ENCODE data around the gene LILRB4.

Gene LILRB4

DNA sequence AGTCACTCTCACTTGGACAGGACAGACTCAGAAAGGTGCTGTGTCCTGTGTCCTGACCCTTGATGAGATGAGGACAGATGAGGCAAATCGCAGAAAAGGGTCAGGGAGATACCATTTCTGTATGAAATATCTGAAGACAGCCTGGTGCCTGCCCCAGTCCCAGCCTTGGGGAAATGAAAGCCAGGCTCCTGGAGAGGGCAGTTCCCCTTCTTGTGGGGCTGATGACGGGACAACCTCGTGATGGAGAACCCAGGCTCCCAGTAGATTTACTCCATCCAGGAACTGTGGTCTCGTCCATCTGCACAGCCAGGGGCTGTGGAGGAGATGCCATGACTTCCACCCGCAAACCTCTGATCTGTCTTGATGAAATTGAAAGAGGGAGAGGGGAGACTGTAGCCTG, 18.7 kb upstream of the LILRB4 start:
- DNase-seq (ENCODE audit: low read depth), result no peak
- H3K4me3 ChIP-seq (replicated peaks; ENCODE audit: low read depth, low read length), result no peak overlapping the region
- TF ChIP-seq, protein P1, sequence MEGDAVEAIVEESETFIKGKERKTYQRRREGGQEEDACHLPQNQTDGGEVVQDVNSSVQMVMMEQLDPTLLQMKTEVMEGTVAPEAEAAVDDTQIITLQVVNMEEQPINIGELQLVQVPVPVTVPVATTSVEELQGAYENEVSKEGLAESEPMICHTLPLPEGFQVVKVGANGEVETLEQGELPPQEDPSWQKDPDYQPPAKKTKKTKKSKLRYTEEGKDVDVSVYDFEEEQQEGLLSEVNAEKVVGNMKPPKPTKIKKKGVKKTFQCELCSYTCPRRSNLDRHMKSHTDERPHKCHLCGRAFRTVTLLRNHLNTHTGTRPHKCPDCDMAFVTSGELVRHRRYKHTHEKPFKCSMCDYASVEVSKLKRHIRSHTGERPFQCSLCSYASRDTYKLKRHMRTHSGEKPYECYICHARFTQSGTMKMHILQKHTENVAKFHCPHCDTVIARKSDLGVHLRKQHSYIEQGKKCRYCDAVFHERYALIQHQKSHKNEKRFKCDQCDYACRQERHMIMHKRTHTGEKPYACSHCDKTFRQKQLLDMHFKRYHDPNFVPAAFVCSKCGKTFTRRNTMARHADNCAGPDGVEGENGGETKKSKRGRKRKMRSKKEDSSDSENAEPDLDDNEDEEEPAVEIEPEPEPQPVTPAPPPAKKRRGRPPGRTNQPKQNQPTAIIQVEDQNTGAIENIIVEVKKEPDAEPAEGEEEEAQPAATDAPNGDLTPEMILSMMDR (IDR thresholded peaks at IDR 0.05; ENCODE audit: low read length, missing control alignments), result no peak

DNA sequence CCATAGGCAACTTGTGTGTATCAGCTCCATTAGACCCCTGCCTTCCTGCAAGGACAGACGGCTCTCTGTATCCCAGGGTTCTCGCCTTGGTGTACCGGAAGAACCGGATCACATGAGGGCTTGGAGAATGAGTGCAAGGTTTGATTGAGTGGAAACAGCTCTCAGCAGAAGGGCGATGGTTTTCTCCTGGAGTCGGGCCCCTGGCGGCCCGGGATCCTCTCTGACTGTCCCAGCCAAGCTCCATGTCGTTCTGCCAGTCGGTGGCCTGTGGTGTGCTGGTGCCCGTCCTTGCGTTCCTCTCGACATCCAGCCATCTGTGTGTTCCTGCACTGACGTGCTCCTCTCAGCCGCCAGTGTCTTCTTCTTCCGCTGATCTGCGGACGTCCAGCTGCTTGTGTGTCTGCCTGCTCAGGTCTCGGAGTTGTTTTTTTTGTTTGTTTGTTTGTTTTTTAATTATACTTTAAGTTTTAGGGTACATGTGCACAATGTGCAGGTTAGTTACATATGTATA, 16.4 kb upstream of the LILRB4 start:
- H3K4me3 ChIP-seq (replicated peaks; ENCODE audit: low read depth, low read length), result no peak overlapping the region
- TF ChIP-seq, protein P1 (IDR thresholded peaks at IDR 0.05; ENCODE audit: low read length, missing control alignments), result no peak
- no peak for DNase-seq (ENCODE audit: low read depth)

DNA sequence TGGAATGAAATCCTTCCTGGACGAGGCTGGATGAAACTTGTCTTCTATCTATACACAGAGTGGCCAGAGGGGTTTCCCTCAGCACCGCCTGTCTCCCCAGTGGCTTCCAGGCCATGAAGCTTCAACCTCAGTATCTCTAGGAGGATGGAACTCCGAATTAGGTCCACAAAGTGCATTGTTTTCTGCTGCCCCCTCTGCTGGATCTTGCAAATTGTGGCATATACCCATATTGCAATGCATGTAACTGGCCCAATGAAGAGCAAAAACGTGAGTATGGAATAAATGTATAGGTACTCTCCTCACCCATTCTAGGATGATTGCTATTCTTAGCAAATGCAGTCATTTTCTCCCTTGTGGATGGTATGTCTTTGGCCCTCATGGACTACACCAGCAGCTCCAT, 14.7 kb upstream of the LILRB4 start:
- TF ChIP-seq, protein P1 (IDR thresholded peaks at IDR 0.05; ENCODE audit: low read length, missing control alignments), result no peak
- H3K4me3 ChIP-seq (replicated peaks; ENCODE audit: low read depth, low read length), result no peak overlapping the region
- no peak for DNase-seq (ENCODE audit: low read depth)

DNA sequence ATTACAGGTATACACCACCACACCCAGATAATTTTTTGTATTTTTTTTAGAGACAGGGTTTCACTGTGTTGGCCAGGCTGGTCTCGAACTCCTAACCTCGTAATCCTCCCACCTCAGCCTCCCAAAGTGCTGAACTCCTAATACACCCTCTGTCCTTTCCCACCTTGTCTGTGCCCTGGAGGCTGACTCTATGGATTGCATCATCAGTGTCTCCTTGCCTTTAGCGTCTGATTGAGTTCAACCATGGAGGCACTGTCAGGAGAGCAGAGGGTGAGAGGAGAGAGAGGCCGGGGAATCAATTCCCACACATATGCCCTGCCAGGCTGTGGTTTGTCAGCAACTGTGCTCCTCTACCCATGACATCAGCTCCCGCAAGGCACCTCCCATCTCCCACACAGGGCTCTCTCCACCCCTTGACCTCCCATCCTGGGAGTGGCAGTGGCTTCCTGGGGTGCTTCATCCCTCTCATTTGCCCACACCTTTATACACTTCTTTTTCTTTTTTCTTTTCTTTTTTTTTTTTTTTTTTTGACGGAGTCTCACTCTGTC, 12.6 kb upstream of the LILRB4 start:
- TF ChIP-seq, protein P1 (IDR thresholded peaks at IDR 0.05; ENCODE audit: low read length, missing control alignments), result no peak
- no peak overlapping the region for H3K4me3 ChIP-seq (replicated peaks; ENCODE audit: low read depth, low read length)
- no peak for DNase-seq (ENCODE audit: low read depth)

DNA sequence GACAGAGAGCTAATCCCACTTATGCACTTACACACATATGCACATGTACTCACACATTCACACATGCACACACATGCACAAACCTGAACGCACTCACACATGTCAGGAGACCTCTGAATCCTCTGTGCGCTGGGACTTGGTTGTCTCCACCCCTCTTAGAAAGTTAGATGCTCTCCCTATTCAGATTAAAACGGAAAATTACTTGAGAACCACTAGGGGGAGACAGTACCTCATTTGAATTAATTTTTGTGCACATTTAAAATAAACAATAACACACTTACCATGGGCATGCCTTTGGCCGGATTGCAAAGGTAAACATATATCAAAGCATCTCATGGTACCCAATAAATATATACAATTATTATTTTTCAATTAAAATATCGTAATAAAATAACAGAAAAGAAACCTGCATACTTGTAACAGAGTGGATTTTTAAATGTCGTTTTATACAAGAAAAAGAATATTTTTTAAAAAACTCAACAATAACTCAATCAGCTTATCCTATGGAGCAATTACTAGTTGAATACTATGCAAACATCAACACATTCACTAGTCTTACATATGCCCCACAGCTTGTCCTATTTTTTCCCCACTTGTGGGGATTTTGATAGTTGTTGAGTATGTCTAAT, 9.5 kb upstream of the LILRB4 start:
- TF ChIP-seq, protein P1 (IDR thresholded peaks at IDR 0.05; ENCODE audit: low read length, missing control alignments), result peak; percentile 40
- H3K4me3 ChIP-seq (replicated peaks; ENCODE audit: low read depth, low read length), result no peak overlapping the region
- DNase-seq (ENCODE audit: low read depth), result peak; percentile 31

DNA sequence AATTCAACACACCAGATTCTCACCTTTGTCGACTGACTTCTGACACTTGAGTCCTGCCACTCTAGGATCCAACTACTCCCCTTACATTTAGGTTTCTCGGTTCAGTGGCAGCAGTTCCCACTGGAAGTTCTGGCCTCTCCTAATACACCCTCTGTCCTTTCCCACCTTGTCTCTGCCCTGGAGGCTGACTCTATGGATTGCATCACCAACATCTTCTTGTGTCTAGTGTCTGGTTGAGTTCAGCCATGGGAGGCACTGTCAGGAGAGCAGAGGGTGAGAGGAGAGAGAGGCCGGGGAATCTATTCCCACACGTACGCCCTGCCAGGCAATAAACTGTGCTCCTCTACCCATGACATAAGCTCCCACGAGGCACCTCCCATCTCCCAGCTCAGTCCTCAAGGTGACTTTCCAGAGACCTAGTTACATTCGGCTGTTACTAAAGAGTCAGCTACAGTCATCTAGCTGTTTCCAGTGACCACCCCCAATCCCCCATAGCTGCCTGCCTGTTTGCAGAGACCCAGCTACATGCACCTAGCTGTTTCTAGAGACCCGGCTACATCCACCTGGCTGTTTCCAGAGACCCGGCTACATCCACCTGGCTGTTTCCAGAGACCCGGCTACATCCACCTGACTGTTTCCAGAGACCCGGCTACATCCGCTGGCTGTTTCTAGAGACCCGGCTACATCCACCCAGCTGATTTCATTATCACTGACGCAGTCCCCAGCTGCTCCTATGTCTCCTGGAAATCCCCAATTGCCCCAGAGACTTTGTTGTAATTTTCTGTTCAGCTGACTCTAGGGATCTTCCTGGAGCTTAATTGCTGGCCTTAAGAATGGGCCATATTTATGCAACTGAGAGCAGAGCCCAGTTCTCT, 8.1 kb upstream of the LILRB4 start:
- no peak overlapping the region for H3K4me3 ChIP-seq (replicated peaks; ENCODE audit: low read depth, low read length)
- TF ChIP-seq, protein P1 (IDR thresholded peaks at IDR 0.05; ENCODE audit: low read length, missing control alignments), result no peak
- DNase-seq (ENCODE audit: low read depth), result no peak

Measured in fibroblast of pulmonary artery (primary cell).